Right kidney (tissue), 1 donor: Measurements from ENCODE around the gene KIAA1549.
A peak's percentile ranks its signal among the peaks of the same experiment; 100 is the strongest.

Source experiments
- DNase-seq: peaks from one replicate; pipeline ENCODE4 v3.0.0-alpha.2; 2016

Gene KIAA1549

DNA sequence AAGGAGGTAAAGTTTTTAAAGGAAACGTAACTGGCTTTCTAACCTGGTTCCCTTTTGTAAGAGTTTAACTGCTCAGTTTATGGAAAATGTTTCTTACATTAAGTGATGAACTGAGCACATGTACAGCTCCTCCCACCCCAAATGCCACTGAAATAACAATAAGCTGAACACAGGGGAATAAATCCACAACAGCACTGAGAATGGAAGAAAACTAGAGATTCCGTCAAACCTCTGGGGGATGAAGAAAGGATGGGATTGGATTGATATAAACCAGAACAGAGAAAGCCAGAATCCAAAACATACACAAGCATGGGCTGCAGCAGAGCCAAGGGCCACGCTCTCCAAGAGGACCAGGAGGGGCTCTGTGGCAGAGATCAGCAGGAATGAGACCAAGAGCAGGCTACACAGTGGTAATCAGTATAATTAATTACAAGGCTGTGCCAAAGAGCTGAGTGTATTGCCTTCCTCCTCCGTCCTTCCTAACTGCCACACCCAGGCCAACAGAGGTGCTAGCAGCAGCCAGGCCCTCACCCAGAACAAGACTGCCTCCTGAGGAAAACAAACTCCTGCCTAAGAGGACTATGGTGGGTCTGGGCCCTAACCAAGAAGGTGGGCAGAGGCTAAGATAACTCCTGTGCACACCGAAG lies 73.9 kb downstream of the KIAA1549 start:
- DNase-seq, result no peak

DNA sequence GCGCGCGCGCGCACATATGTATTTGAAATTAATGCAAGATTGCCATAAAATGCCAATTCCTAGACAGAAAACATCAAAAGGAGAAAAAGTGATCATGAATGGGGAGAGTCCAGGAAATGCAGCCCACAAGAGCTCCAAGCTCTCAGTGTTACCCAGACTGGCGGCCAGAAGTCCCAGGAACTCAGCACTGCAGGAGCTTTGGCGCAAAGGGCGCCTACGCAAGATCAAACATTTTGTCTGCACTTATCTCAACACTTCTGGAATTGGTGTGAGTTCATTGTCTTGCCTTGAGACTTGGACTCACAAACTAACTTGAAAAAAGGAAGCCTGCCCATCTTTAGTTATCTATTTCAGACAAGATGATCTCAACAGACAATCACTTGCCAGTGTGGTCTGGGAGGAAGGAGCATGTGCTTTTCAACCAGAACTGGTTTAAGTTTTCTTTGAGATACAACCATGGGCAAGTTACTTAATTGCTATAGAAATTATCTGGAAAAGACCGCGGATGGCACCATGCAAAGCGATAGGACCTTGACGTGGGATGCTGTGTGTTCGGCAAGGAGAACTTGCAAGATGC lies 77.2 kb downstream of the KIAA1549 start:
- DNase-seq, result no peak

DNA sequence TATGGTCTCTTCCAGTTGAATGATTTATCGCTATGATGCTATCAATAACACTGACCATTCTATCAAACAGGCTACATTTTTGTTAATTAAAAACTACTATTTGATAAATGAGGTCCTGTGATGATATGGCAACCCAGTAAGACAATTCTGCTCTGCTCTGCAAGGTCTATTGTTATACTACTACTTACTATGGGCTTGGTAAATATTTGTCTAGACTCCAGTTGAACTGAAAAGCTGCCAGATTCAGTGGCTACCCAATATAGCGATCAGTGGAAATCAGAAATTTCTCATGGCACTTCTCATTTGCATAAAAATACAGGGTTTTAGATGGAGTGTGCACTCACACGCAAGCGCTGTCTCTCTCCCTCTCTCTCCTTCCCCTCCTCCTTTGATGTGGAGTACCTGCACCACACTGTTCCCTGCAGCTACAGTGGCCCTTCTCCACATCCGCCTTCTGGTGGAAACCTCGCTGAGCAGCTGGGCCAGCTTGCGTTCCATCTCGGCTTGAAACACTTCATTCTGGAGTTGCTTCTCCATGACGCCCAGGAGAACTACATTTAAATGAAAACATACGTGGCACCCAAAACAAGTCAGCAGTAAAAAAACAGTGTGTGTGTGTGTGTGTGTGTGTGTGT lies 77.9 kb downstream of the KIAA1549 start:
- DNase-seq, result no peak

DNA sequence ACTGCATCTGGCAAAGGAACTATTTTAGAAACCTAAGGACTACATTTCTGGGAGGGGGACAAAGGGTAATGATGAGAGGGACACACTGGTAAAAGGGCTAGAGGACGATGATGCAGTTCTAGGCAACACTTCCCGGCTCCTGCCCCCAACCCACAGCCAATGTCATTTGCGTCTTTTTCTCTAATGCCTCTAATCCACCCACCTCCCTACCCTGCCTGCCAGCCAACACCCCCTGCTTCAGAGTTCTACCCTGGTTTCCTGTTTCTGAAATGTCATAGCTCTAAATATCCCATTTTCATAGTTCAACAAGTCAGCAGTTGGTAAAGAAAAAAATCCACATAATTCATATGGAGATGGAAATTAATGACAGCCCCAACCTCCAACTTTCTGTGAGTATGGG lies 79.0 kb downstream of the KIAA1549 start:
- no peak for DNase-seq

DNA sequence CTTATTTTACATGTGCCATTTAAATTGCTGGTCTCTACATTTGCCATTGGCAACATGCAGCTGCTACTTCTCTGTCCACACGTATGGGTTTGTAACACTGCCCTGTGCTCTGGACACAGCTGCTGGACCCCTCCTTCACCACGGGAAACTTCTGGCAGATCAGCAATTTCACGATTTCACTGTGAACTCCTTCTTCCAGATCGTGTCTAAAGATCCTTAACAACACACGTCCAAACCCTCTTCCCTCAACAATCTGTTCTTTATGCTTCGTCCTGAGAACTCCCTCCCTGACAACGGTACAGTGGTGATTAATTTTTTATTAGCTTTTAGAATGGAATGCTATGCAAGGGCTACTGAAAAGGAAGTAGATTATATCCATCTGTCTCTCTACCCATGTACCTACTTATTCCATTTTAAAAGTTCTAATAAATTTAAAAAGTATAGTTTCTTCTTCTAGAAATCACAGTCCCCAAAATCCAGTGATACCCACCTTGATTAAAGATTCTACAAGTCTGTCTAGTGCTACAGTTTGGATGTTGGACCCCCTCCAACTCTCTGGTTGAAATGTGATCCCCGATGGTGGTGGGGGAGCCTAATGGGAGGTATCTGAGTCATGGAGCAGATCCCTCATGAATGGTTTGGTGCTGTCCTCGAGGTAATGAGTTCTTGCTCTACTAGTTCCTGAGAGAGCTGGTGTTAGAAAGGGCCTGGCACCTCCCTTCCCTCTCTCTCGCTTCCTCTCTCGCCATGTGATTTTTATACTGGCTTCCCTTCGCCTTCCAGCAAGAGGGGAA lies 81.0 kb downstream of the KIAA1549 start:
- no peak for DNase-seq

DNA sequence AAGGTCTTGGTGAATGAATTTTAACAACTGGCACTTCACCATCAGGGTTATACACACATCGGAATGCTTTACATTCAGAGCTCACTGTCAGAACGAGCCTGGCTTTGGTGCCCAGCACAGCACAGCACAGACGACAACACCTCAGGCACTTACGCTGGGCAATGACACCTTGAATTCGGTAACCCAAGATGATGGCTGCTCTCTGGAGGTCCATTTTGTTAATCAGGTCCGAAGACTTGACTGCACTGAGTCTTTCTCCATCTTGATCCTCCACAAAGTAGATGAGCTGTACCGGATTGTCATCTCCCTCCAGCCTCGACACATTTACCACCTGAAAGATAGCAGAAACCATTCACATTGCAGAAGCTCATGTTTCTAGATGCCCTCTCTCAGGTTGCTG lies 82.4 kb downstream of the KIAA1549 start:
- no peak for DNase-seq

DNA sequence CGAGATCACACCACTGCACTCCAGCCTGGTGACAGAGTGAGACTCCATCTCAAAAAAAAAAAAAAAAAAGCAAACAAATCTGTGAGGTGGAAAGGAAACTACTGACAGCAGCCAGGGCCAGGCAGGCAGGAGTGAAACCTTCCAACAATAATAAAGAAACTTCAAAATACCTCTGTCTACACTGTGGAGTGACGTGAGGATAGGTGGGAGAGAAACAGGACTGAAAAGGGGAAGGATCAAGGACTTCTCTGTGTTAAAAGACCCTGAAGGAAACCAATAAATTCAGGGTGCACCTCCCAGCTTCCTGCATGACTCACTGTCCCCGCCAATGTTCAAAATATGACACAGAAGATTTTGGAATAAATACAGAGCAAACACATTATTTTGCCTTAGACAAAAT lies 82.9 kb downstream of the KIAA1549 start:
- DNase-seq, result no peak

DNA sequence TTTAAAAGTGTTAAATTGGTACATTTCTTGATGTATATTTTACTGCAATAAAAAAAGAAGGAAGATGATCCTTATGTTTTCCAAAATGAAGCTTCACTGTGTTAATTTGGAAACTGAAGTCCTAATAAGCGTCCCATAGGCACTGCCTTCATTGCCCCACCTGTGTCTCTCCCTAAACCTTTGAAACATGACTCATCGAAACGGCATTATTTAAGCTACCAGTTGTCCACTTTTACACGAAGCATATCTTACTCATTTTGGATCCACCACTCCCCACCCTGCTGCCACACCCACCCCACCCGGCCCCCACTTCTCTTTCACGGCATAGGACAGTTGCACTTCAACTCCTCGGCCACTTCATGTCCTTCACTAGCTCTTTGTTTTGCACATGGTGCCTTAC lies 85.5 kb downstream of the KIAA1549 start:
- no peak for DNase-seq

DNA sequence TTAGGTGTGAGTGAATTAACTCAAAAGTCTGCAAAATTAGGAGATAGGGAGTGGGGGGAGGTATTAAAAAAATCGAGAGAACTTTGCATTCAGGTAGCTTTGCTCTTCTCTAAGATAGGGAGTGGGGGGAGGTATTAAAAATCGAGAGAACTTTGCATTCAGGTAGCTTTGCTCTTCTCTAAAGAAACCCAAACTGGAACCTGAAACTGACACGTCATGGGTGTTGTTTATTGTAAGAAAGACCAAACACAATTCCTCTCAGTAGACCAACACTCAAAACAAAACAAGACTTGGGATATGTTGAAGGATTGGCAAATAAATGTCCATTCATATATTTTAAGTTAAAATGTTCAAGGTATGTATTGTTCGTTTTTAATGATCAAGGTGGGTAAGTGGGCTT lies 87.9 kb downstream of the KIAA1549 start:
- no peak for DNase-seq

DNA sequence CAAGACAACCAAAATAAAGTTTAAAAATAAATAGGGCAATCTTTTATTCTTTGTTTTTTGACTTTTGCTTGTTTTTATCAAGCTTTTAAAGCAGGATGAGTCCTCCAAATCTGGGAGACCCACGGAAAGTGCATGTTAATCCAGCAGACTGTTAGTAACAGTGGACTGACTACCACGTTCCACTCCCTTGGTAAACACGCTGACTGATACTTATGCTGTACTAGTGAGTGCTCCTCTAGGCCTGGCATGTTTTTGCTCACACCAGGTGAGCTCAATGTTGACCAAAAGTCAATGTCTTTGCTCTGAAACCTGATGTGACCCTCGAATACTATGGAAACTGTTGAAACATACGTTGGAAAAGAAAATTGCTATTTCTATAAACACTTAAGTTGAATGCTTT lies 88.4 kb downstream of the KIAA1549 start:
- DNase-seq, result no peak

DNA sequence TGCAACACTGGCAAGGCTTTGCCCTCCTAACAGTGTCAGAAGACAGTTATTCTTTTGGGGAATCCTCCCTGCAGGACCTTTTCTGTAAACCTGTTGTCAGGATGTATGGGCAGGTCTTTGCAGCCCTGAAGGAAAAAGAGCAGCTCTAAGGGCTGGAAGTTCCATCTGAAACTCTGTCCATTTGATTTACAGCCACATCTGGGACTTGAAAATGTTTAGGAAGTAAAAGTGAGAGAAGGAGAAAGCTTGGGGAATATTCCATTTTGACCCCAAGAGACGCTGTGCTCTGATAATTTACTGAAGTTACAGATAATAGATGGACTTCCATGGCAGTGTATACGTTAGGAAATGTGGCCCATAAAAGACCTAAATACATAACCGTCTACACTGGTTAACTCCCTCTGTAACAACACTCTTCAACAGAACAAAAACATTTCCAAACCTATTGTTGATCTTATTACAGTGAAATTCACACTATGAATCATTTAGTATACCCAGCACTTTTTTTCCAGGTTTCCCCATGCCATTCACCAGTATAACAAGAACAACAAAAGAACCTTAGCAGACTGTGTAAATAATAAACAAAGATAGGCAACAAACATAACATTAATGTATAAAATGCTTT lies 89.1 kb downstream of the KIAA1549 start:
- peak; percentile 14 for DNase-seq

DNA sequence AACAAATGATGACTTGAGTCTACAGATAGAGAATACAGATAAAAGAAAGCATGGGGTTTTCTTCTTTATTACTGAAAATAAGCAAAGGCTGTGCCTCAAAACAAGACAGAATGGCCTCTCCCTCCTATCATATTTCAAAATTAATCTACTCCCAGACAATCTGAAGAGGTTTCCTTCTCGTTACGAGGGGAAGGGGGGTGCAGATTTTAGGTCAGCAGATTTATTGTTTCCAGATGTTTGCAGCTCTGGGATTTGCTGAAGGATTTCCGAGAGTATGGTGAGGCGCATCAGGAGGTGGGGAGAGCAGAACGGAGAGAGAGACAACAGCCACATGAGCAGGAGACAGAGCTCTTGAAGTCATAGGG lies 89.8 kb downstream of the KIAA1549 start:
- DNase-seq, result peak; percentile 33

DNA sequence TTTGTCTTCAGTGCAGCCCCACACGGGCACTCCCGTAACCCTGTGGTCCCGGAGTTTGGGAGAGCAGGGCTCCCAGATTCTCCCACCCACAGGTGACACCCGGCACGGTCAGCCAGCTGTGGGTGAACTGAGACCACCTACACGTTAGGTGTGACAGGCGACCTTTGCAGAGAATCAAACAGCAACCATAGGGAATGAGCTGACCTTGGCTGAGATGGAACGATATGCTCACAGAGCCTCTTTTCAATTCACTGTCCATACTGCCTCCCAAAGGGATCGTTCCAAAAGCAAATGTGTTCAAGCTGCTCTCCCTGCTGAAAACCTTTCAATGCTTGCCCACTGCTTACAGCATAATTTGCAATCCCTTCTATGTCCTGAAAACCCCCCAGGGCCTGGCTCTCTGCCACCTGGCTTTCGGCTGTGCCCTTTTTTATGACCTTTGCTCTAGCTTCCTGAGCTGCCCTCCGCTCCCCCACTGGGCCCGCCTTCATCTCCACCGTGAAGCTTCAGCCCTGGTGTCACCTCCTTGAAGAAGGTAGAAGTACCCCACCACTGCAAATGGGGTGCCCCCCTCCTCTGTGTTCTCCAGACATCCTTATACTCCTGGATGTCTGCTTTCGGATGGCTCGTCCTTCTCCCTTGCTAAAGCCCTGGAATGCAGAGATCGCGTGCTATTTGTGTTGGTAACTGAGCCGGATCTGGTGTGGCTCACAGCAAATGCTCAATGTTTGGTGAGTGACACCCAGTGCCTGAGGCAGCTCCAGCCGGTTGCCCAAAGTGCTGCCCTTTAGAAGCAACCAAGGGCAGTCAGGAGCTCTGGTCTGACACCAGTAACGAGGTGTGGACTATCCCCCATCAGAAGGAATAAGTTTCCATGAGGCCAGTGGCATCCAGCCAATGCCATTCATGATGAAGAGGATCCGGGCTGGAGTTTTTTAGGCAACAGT lies 90.4 kb downstream of the KIAA1549 start:
- DNase-seq, result peak; percentile 31

DNA sequence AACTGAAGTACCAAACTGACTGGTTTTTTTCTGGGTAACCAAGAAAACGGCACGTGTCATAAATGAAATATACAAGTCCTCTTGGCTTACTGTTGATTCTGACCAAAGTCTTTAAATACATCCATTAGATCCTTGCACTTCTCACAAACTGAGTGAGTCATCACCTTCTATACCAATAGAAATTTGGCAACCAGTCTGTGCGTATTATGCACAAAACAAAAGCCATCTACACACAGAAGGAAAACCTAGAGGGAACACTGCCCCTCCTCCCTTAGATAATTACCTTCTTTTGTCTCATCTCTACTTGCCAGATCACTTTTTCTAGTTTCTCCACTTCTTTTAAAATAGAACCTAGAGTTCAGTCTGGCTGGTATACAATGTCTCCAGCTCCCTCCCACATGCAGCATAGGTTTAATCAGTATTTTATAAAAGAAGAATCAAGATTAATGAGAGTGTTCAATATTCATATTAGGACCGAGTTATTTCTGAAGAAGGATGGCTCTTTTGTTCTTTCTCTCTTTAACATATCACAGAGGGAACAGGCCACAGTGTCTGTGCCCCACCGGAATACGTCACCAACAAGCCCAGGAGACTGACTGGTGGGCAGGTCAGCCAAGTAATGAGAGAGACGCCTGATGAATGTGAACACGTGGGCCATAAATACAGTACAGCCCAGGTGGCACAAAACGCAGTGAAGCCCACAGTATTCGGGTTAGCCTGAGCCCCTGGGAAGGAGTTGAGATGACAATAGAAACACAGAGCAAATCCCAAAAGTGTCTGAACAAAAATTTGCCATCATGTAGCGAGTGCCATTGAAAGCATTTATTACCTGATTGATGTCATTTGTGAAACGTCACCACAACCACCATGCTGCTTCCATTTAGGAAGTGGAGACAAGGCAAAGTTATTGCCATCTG lies 91.3 kb downstream of the KIAA1549 start:
- no peak for DNase-seq

DNA sequence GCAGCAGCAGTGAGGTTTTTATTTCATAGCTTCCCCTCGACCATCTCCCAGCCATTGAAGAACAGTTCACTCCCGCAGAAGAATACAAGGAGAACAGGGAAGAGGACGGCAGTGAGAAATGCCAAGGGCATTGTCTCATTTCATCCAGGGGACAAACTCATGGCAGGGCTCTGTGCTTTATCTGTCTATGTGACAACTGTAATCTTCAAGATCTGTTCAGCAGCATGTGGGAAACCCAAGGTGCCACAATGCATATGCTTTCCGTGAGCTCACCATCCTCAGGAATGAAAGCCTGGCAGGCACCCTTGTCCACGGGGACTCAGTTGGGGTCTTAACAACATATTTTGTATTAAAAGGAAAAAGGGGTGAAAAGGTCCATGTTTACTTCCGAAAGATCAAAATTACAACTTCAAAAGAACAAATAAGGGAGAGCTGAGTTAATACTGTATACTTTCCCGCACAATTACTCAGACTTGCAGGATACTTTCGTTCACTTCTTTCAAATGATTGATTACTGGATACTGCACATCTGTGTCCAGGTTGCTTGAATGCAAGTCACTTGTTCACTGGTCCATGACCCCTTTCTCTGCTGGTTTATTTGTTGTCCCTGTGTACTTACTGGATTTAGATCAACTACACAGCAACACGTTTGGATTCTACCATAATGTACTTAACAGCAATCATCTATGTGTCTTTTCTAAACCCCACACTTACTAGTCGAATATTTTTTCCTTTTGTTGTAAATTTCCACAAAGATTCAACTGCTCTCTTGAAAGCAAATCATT lies 93.1 kb downstream of the KIAA1549 start:
- no peak for DNase-seq

DNA sequence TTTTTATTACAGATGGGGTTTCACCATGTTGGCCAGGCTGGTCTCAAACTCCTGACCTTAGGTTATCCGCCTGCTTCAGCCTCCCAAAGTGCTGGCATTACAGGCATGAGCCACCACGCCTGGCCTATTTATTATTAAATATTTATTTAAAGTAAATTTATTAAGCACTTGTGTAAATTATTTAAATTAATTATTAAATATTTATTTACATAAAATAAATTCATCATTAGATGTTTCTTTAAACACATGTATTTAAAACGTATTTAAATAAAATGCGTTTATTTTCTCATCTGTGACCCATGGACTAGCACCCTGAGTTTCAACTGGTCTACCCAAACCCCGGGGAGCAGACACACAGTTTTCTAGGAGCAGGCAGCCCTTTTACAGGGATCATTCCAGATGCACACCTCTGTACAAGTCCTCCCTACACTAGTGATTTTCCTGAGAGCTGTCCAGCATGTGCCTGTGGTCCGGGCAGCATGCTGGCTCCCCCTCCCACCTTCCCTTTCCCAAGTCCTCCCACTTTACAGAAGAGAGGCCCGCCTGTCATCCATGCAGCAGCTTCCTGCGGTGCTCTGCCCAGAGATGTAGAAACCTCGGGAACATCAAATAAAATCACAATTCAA lies 94.0 kb downstream of the KIAA1549 start:
- DNase-seq, result no peak

DNA sequence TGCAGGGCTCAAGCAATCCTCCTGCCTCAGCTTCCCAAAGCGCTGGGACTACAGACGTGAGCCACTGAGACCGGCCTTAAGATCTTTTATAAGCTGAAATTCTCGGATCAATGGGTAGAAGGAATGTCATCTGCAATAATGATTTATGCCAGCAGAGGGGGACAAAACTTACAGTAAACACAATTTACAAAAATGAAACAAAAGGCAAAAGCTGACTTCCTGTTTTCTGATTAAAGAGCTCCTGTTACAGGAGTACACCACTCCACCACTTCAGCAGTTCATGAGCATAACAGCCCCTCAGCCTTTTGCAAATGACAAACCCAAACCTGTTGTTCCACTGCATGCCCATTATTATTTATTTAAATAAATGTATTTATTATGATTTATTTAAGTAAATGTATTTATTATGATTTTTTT lies 94.7 kb downstream of the KIAA1549 start:
- DNase-seq, result peak; percentile 45

DNA sequence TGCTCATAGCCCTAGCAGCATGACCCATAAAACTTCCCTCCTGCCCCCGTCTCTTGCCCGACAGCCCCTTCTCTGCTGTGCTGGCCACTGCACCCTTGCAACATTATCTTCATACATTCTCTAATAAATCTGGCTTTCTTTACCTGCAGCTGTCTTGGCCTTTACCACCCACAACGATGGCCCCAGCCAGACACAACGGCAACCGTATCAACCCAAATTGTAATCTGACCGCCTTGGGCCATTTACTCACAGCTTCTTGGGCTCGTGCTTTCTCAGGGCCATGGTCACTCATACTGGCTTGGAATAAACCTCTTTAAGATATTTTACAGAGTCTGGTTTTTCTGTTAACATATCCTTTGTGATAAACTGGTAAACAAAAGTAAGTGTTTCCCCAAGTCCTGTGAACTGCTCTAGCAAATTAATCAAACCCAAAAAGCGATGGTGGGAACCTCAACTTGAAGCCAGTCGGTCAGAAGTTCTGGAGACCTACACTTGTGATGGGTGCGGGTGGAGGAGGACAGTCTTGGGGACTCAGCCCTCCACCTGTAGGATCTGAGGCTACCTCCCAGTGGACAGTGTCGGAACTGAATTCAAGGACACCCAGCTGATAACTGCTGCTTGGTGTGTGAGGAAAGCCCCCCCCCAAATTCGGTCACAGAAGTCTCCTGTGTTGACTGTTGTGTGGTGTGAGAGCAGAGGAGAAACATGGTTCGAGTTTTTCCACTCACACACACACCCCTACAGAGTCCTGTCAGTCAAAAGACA lies 95.6 kb downstream of the KIAA1549 start:
- DNase-seq, result no peak
